ENCODE measurements around the gene APOO.

Gene APOO

GRCh38 chrX:23857363-23857762 is 50.4 kb downstream of the APOO start:
- no peak for DNase-seq

GRCh38 chrX:23855569-23855968 is 52.2 kb downstream of the APOO start:
- no peak for DNase-seq

- no peak for DNase-seq
These were observed 52.8 kb downstream of the APOO start for GRCh38 chrX:23854945-23855344.

GRCh38 chrX:23854122-23854521 is 53.6 kb downstream of the APOO start:
- DNase-seq = no peak

- DNase-seq = no peak
These were observed 56.2 kb downstream of the APOO start for GRCh38 chrX:23851544-23851943.

GRCh38 chrX:23849241-23849640 is 58.5 kb downstream of the APOO start:
- DNase-seq = no peak

GRCh38 chrX:23845351-23845817 is 62.4 kb downstream of the APOO start:
- no peak for DNase-seq

GRCh38 chrX:23844502-23845138 is 63.1 kb downstream of the APOO start:
- DNase-seq = peak; percentile 12

GRCh38 chrX:23841847-23842522 is 65.8 kb downstream of the APOO start:
- no peak for DNase-seq

- DNase-seq = no peak
These were observed 67.1 kb downstream of the APOO start for GRCh38 chrX:23840674-23841073.

- DNase-seq = no peak
These were observed 68.8 kb downstream of the APOO start for GRCh38 chrX:23838953-23839352.

- DNase-seq = no peak
These were observed 75.0 kb downstream of the APOO start for GRCh38 chrX:23832721-23833120.

GRCh38 chrX:23828881-23829280 is 78.9 kb downstream of the APOO start:
- DNase-seq = no peak

- DNase-seq = no peak
These were observed 81.1 kb downstream of the APOO start for GRCh38 chrX:23826653-23827052.

GRCh38 chrX:23826216-23826615 is 81.5 kb downstream of the APOO start:
- DNase-seq = no peak

GRCh38 chrX:23825675-23826074 is 82.1 kb downstream of the APOO start:
- DNase-seq = no peak

- no peak for DNase-seq
These were observed 84.9 kb downstream of the APOO start for GRCh38 chrX:23822841-23823240.

GRCh38 chrX:23822397-23822796 is 85.3 kb downstream of the APOO start:
- no peak for DNase-seq

GRCh38 chrX:23821847-23822246 is 85.9 kb downstream of the APOO start:
- DNase-seq = no peak

- DNase-seq = no peak
These were observed 87.4 kb downstream of the APOO start for GRCh38 chrX:23820235-23820782.

- DNase-seq = no peak
These were observed 88.1 kb downstream of the APOO start for GRCh38 chrX:23819385-23820234.

- DNase-seq = no peak
These were observed 89.8 kb downstream of the APOO start for GRCh38 chrX:23817979-23818336.

GRCh38 chrX:23816179-23816578 is 91.6 kb downstream of the APOO start:
- DNase-seq = no peak

GRCh38 chrX:23815376-23815775 is 92.4 kb downstream of the APOO start:
- no peak for DNase-seq

Measured in GF-D8 (cell line).